Measurements from ENCODE around the gene SLC45A2.

GRCh38 chr5:33921002-33921401 is 63.5 kb downstream of the SLC45A2 start:
- TF ChIP-seq POLR2A (IDR thresholded peaks at IDR 0.05; ENCODE audit: extremely low read depth, insufficient read length), result no peak
- TF ChIP-seq CTCF (IDR thresholded peaks at IDR 0.05; ENCODE audit: low read depth, low read length), result no peak
- TF ChIP-seq MAX (IDR thresholded peaks at IDR 0.05; ENCODE audit: low read depth, low read length), result no peak
- TF ChIP-seq MYC (IDR thresholded peaks at IDR 0.05; ENCODE audit: low read depth, low read length), result no peak

Data from NB4 (cell line).